ENCODE measurements around the gene CRYBG1.

Gene CRYBG1

DNA sequence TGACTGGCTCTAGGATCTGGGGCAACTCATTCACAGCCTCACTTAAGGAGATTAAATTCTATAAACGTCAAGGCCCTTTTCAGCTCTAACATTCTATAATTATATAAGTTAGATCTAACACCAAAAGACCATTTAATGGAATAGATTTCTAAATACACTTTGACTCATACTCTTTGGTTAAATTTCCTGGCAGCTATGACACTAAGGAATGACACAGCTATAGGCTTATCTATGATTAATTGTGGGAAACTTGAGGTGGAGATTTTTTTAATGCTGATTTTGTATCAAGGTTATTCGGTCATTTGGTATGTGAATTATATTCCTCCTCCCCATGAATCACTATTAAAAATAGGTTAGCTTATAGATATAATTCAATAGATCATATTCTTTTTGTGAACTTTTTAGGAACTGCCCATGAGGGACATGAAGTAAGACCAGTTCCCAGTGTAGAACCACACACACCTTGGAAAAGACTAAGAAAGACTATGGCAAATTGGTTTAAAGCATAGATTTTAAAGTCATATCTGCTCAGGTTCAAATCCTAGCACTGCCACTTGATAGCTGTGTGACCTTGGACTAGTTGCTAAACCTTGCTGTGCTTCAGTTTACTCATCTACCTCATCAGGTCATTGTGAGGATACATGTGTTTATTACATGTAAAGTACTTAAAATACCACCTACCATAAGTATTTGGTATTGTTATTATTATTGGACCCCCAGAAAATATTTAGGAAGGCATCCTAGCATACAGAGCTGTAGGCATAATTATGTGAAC is 116.0 kb downstream of the CRYBG1 start:
- POLR2A ChIA-PET: no interaction called here
- DNase-seq (ENCODE audit: extremely low spot score): no peak
- CTCF ChIA-PET: interaction anchor here (0.9 kb wide), 1 partner anchor 31 kb away, joined by 4 read pairs; no protein-coding TSS in a partner anchor
- TF ChIP-seq, protein P1, sequence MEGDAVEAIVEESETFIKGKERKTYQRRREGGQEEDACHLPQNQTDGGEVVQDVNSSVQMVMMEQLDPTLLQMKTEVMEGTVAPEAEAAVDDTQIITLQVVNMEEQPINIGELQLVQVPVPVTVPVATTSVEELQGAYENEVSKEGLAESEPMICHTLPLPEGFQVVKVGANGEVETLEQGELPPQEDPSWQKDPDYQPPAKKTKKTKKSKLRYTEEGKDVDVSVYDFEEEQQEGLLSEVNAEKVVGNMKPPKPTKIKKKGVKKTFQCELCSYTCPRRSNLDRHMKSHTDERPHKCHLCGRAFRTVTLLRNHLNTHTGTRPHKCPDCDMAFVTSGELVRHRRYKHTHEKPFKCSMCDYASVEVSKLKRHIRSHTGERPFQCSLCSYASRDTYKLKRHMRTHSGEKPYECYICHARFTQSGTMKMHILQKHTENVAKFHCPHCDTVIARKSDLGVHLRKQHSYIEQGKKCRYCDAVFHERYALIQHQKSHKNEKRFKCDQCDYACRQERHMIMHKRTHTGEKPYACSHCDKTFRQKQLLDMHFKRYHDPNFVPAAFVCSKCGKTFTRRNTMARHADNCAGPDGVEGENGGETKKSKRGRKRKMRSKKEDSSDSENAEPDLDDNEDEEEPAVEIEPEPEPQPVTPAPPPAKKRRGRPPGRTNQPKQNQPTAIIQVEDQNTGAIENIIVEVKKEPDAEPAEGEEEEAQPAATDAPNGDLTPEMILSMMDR (IDR thresholded peaks at IDR 0.05; ENCODE audit: control extremely low read depth, extremely low read depth, low read depth, missing control alignments): no peak

DNA sequence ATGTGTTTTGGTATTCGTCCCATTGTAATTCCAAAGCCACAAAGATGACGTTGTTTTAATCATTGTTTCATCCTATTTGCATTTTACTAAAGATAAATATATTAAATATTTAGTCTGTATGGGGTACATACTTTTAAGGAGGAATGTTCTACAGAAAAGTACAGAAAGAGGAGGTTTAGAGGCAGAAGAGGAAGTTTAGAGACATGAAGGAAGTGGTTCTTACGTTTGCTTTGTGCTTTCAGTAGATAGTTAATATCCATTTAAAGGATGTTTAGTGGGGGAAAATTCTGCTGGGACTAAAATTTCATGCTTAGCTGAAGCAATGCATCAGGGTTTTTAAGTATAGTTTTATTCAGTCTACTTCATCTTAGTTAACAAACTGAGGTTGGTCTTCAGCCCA is 116.6 kb downstream of the CRYBG1 start:
- ChIA-PET POLR2A (no interaction called here), CTCF (interaction anchor here (1.4 to 1.7 kb wide), 3 partner anchors 12 to 89 kb away, joined by 6 read pairs; no protein-coding TSS in a partner anchor)
- TF ChIP-seq, protein P1 (IDR thresholded peaks at IDR 0.05; ENCODE audit: control extremely low read depth, extremely low read depth, low read depth, missing control alignments): no peak
- DNase-seq (ENCODE audit: extremely low spot score): no peak

DNA sequence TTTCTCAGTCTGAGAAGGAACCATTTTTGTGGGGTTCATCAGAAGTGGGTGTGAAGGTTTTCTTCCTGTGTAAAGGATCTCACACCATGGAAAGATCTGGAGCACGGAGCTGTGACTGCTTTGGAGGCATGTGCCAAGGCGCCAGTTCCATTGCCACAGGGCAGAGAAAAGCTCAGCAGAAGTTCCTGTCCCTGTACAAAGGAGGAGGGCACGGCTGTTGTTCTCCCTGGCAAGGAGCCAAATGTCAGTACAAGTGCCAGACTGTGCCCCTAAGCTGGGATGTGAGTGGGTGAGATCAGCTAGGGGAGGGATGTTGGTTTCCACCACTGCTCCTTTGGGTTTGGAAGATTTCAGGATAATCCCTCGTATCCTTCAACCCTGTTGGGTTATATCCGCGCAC is 117.3 kb downstream of the CRYBG1 start:
- ChIA-PET POLR2A (no interaction called here), CTCF (interaction anchor here (1.1 to 1.7 kb wide), 5 partner anchors 8 to 520 kb away, joined by 3 to 6 read pairs (median 6); no protein-coding TSS in a partner anchor)
- TF ChIP-seq, protein P1 (IDR thresholded peaks at IDR 0.05; ENCODE audit: control extremely low read depth, extremely low read depth, low read depth, missing control alignments): no peak
- no peak for DNase-seq (ENCODE audit: extremely low spot score)

DNA sequence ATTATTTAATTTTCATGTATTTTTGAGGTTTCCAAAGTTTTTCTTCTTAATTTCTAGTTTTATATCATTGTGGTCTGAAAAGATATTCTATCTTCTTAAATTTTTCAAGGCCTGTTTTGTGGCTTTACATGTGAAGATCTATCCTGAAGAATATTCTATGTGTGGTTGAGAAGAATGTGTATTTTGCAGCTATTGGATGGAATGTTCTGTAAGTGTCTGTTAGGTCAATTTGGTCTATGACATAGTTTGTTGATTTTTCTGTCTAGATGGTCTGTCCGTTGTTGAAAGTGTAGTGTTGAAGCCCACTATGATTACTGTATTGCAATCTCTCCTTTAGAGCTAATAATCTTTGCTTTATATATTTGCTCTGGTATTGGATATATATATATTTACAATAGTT is 125.7 kb downstream of the CRYBG1 start:
- POLR2A ChIA-PET: no interaction called here
- TF ChIP-seq, protein P1 (IDR thresholded peaks at IDR 0.05; ENCODE audit: control extremely low read depth, extremely low read depth, low read depth, missing control alignments): no peak
- DNase-seq (ENCODE audit: extremely low spot score): no peak
- CTCF ChIA-PET: no interaction called here

DNA sequence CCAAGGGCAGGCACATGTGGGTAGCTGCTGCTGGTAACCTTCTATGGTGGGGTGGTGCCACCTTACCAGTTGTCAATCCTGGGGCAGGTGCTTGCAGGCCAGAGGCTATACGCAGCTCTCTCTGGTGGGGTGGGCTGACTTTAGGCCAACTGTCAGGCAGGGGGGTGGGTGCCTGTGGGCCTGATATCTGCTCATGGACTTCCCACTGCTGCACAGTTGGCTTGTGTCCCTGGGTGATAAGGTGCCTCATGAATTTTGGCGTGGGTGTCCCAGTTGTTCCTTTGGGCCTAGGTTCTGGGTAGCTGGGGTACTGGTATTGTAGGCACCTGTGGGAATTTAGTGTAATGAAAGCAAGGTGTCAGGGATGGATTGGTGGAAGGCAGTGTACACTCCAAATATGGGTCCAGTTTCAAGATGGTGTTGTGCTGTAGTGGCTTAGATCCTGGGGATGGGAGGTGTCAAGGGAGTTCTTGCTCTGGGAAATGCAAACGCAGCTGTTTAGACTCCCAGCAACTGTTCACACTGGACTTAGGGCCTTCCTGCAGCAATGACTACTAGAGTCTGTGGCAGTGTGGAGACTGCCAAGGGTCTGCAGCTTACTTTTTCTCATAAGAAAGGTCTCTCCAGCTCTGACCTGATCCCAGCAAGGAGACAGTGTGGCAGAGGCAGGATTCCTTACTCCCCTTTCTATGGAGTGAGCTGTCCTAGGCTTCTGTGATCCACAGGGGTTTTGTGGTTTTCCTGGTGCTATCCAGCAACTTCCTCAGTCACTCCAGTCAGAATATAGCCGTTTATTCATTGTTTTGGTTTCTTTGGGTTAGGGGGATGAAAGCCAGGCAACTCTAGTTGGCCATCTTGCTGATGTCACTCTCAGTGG is 128.2 kb downstream of the CRYBG1 start:
- DNase-seq (ENCODE audit: extremely low spot score): no peak
- ChIA-PET CTCF (interaction anchor here (0.9 kb wide), 1 partner anchor 17 kb away, joined by 3 read pairs; no protein-coding TSS in a partner anchor), POLR2A (interaction anchor here (0.7 kb wide), 1 partner anchor 50 kb away, joined by 6 read pairs; no protein-coding TSS in a partner anchor)
- TF ChIP-seq, protein P1 (IDR thresholded peaks at IDR 0.05; ENCODE audit: control extremely low read depth, extremely low read depth, low read depth, missing control alignments): no peak

DNA sequence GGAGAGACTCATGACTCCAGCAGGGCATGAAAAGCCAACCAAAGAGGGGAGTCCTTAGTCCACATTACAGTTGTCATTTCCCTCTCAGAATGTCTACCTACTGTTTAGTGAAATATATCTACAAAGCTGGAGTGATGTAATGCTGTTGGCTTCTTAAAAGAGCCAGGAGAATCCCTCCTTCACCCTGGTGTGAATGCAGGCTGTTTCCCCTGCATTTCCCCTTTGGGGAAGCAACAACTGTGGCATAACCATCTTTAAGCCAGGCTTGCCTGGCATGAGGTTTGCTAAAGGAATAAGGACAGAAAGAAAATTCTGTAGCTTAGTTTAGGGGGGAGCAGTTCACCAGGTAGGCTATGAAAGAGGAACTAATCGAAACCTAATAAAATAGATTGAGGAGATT is 129.5 kb downstream of the CRYBG1 start:
- TF ChIP-seq, protein P1 (IDR thresholded peaks at IDR 0.05; ENCODE audit: control extremely low read depth, extremely low read depth, low read depth, missing control alignments): no peak
- ChIA-PET CTCF (interaction anchor here (0.9 kb wide), 1 partner anchor 23 kb away, joined by 5 read pairs; no protein-coding TSS in a partner anchor), POLR2A (no interaction called here)
- DNase-seq (ENCODE audit: extremely low spot score): no peak
